Measurements from ENCODE around the gene ATP8A2. TPM values are rescaled to one million over a fixed set of nuclear protein-coding genes. Genes with fewer than 3 reads are reported as not detected.

The ATP8A2 gene
- total and polyA plus RNA-seq, 10 of the 15 experiments (the other 5 are each of a cell fraction or from before 2014, with no cell fraction given), result 0.01 to 0.04 (median 0.04) TPM; not detected in 7

- Histone ChIP-seq H3K9me3 (replicated peaks; ENCODE audit: control insufficient read depth, insufficient read depth, low read length) (no peaks in the 10 kb centered on the region), H3K36me3 (ENCODE audit: control insufficient read depth in 2 of 2, insufficient read depth in 2 of 2, low read length in 1 of 2) (no peaks in the 10 kb centered on the region), H3K27ac (ENCODE audit: control insufficient read depth, insufficient read depth) (no peak overlapping the region), H3K4me2 (ENCODE audit: control insufficient read depth, insufficient read depth) (no peak overlapping the region), H3K9ac (ENCODE audit: control insufficient read depth, insufficient read depth, low read length) (no peak overlapping the region), H3K27me3 (replicated peaks in 1 of 2; ENCODE audit: control insufficient read depth in 2 of 2, insufficient read depth in 2 of 2, low read length in 1 of 2) (peaks cover 1 to 3% of the 10 kb centered on the region in 2 experiments; a peak in 2 of 4 replicates), H3K79me2 (ENCODE audit: control insufficient read depth, insufficient read depth, low read length) (no peaks in the 10 kb centered on the region), H3K4me1 (ENCODE audit: control insufficient read depth, insufficient read depth, low read length) (no peaks in the 10 kb centered on the region), H2AFZ (ENCODE audit: control insufficient read depth, low read depth, low read length) (no peak overlapping the region), H4K20me1 (ENCODE audit: control insufficient read depth, insufficient read depth) (no peaks in the 10 kb centered on the region), H3K4me3 (no peak overlapping the region)
- DNase-seq (ENCODE audit: low read depth, low spot score) (no peak), ATAC-seq (no peak), FAIRE-seq (no peak)
- in situ Hi-C loops (cut with MboI), result no loop called here
- ChIA-PET RAD21 (ENCODE audit: unreplicated experiment) (no interaction called here), SMC1A (ENCODE audit: uncharacterized antibody, unreplicated experiment) (no interaction called here), CTCF (no interaction called here), POLR2A (no interaction called here)
- intact Hi-C loops (cut with micrococcal nuclease; ENCODE audit: unreplicated experiment), result no loop called here
- no TSS peak for BruUV-seq (replicated peaks)
- WGBS (ENCODE audit: insufficient coverage, insufficient replicate concordance, low lambda C conversion rate, missing lambda C conversion rate), result 3% methylated on average over 4 of the region's 4 CpGs
- no peak for TF ChIP-seq CHD2 (IDR thresholded peaks at IDR 0.05; ENCODE audit: borderline replicate concordance, low read depth, low read length)
- TF ChIP-seq BACH1 (IDR thresholded peaks at IDR 0.05; ENCODE audit: borderline replicate concordance), result no peak
- TF ChIP-seq MEF2B (IDR thresholded peaks at IDR 0.05; ENCODE audit: partially characterized antibody, poor library complexity, severe bottlenecking), result no peak
- TF ChIP-seq KLF5 (IDR thresholded peaks at IDR 0.05; ENCODE audit: partially characterized antibody), result no peak
- no peak for TF ChIP-seq TAF1 (IDR thresholded peaks at IDR 0.05; ENCODE audit: borderline replicate concordance, low read depth, low read length)
- no peak for TF ChIP-seq BMI1 (IDR thresholded peaks at IDR 0.05; ENCODE audit: borderline replicate concordance)
- TF ChIP-seq ZNF622 (IDR thresholded peaks at IDR 0.05), result no peak
- TF ChIP-seq NR2C1 (IDR thresholded peaks at IDR 0.05), result no peak
Measured at GRCh38 chr13:25457566-25457965, 85.8 kb downstream of the ATP8A2 start.

All from GM12878 (cell line).